ENCODE measurements around the gene GALNTL6. TPM values are rescaled to one million over a fixed set of nuclear protein-coding genes. Genes with fewer than 3 reads are reported as not detected.
A peak's percentile ranks its signal among the peaks of the same experiment; 100 is the strongest.

The GALNTL6 gene
- total and polyA plus RNA-seq, 2 of the 4 experiments (the other 2 are of a cell fraction), result under 0.01 TPM; not detected in 1

DNA sequence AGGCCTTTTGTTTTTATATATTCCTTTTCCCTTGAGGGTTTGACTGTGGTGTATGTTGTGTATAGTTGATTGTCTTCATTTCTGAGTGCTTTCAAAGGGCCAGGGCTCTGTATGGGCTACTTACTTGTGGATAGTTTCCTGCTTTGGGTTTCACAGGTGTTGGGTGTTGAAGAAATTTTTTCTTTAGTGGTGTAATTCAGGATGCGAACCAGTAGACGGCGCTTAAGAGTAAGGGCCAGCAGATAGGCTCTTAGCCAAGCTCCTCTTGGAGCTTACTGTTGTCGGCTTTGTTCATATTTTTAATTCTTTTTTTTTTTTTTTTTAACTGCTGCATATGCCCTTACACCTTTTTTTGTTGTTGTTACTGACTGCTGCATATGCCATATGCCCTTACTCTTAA is 1079.1 kb downstream of the GALNTL6 start:
- ATAC-seq (ENCODE audit: low read depth) (no peak), DNase-seq (peak; percentile 3)
- no peak overlapping the region for H2AK9ac ChIP-seq (replicated peaks; ENCODE audit: low read depth, low read length, poor library complexity)
- H3K27me3 ChIP-seq (ENCODE audit: control insufficient read depth, insufficient read depth, low read length), result no peaks in the 10 kb centered on the region
- no peak overlapping the region for H2BK5ac ChIP-seq (ENCODE audit: low read depth, low read length, poor library complexity, severe bottlenecking)
- no peak overlapping the region for H3K23ac ChIP-seq (ENCODE audit: low read depth, low read length)
- H4K8ac ChIP-seq (ENCODE audit: low read depth in 2 of 2, low read length in 2 of 2), result no peak overlapping the region
- H3K9ac ChIP-seq (ENCODE audit: low read depth, low read length), result no peak overlapping the region
- ChIA-PET POLR2A (ENCODE audit: unreplicated experiment) (interaction anchor here (0.6 kb wide), 1 partner anchor 81 kb away, joined by 8 read pairs; no protein-coding TSS in a partner anchor), CTCF (interaction anchor here (0.6 to 1.5 kb wide), 2 partner anchors 41 to 49 kb away, joined by 3 to 4 read pairs; no protein-coding TSS in a partner anchor)
- H3K4me2 ChIP-seq (ENCODE audit: low read depth, low read length), result no peak overlapping the region
- no peak overlapping the region for H3K4ac ChIP-seq (ENCODE audit: low read depth, low read length)
- H2AK5ac ChIP-seq (ENCODE audit: low read depth, low read length), result no peak overlapping the region
- H3K14ac ChIP-seq (replicated peaks; ENCODE audit: low read depth, low read length), result no peak overlapping the region
- H3K79me1 ChIP-seq (ENCODE audit: low read depth in 1 of 2, low read length in 2 of 2), result no peaks in the 10 kb centered on the region
- TF ChIP-seq, protein P1, sequence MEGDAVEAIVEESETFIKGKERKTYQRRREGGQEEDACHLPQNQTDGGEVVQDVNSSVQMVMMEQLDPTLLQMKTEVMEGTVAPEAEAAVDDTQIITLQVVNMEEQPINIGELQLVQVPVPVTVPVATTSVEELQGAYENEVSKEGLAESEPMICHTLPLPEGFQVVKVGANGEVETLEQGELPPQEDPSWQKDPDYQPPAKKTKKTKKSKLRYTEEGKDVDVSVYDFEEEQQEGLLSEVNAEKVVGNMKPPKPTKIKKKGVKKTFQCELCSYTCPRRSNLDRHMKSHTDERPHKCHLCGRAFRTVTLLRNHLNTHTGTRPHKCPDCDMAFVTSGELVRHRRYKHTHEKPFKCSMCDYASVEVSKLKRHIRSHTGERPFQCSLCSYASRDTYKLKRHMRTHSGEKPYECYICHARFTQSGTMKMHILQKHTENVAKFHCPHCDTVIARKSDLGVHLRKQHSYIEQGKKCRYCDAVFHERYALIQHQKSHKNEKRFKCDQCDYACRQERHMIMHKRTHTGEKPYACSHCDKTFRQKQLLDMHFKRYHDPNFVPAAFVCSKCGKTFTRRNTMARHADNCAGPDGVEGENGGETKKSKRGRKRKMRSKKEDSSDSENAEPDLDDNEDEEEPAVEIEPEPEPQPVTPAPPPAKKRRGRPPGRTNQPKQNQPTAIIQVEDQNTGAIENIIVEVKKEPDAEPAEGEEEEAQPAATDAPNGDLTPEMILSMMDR (conservative IDR thresholded peaks at IDR 0.05; ENCODE audit: low read depth, low read length), result peak; percentile 37
- TF ChIP-seq SMC3 (IDR thresholded peaks at IDR 0.05; ENCODE audit: low read depth, low read length), result 0 out of 2 replicates have a peak, but pooled peaks have one; percentile 5
- peak; percentile 28; the same call in 1 of the 2 replicates for TF ChIP-seq RAD21 (IDR thresholded peaks at IDR 0.05; ENCODE audit: low read length)
- no peak for TF ChIP-seq CEBPB (IDR thresholded peaks at IDR 0.05; ENCODE audit: low read depth, low read length)
- H2AFZ ChIP-seq (replicated peaks; ENCODE audit: low read length, poor library complexity), result no peak overlapping the region
- no peak overlapping the region for H2BK20ac ChIP-seq (ENCODE audit: low read depth, low read length)
- no peaks in the 10 kb centered on the region for H3K36me3 ChIP-seq (ENCODE audit: control insufficient read depth, insufficient read depth, low read length)
- BruUV-seq (replicated peaks), result no TSS peak
- intact Hi-C loops (cut with micrococcal nuclease), result loop anchor here (10.0 kb wide), 1 partner anchor 363 kb away; no protein-coding TSS in a partner anchor
- no peak overlapping the region for H3K27ac ChIP-seq (ENCODE audit: insufficient read depth, low read length)
- no peak overlapping the region for H4K5ac ChIP-seq (ENCODE audit: low read depth, low read length)
- peaks cover 3% of the 10 kb centered on the region; the same call in 1 of the 2 replicates for H3K9me3 ChIP-seq (ENCODE audit: control insufficient read depth, insufficient read depth, low read length)
- WGBS, 2 experiments (ENCODE audit: extremely low coverage in 2 of 2, insufficient read length in 1 of 2), result no CpG with 5 or more reads among the region's 4 CpGs
- H3K18ac ChIP-seq (ENCODE audit: low read depth, low read length), result no peak overlapping the region
- H4K20me1 ChIP-seq (ENCODE audit: insufficient read depth, low read length), result no peaks in the 10 kb centered on the region
- no peak overlapping the region for H3K56ac ChIP-seq (ENCODE audit: extremely low read depth, insufficient read depth, low read length)
- H3K9me1 ChIP-seq (ENCODE audit: insufficient read depth, low read length), result no peaks in the 10 kb centered on the region
- H2BK120ac ChIP-seq (ENCODE audit: low read depth, low read length), result no peak overlapping the region
- in situ Hi-C loops (cut with MboI; ENCODE audit: low sequenced_read_pairs), result no loop called here
- H4K91ac ChIP-seq (ENCODE audit: insufficient read depth, low read depth, low read length), result no peak overlapping the region
- dilution Hi-C loops (cut with HindIII; ENCODE audit: low sequenced_read_pairs, unreplicated experiment), result no loop called here
- H3K4me1 ChIP-seq (ENCODE audit: control insufficient read depth, insufficient read depth, low read length), result no peaks in the 10 kb centered on the region
- H3K4me3 ChIP-seq (ENCODE audit: insufficient read depth, low read depth, low read length), result no peak overlapping the region
- no peak overlapping the region for H2BK15ac ChIP-seq (ENCODE audit: low read depth, low read length)
